Measurements from ENCODE around the gene SMYD1.

The SMYD1 gene

DNA sequence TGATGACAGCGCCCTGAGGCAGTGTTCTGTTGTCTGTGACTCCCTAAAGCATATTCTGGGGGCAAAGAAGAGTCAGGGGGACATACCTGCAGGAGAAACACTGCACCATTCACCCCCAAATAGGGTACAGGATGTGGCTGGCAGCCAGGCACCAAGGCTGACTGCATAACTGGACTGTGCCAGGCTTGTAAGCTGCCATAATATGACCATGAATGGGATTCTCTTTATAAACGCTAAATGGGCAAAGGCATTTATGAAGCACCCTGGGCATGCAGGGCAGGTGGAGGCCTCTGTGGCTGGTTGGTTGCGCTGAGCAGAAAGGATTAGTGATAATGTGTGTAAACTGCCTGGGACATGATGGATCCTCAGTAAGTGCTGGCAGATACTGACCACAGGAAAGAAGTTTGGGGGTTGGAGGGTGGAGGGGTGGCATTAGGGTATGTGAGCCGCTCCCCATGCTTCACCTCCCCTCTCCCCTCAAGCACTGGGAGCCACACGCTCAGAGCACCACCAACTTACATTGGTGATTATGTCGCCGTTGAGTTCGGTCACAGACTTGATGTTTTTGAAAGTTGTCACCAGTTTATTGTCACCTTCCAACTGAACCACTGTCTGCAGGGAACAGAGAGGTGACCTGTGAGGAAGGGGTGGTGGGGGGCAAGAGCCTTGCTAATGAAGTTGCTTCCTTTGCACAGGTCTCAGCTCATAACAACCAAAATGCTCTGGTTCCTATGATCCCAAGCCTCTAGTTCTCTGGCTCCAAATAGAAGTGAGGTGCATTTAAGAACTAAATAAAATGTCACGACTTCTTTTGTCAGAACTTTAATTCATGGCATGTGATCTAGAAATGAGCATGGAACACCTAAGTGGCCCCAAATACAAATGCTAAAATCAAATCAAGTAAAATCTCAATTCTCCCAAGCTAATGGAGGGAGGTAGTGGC is 56.6 kb downstream of the SMYD1 start:
- no peak for DNase-seq

DNA sequence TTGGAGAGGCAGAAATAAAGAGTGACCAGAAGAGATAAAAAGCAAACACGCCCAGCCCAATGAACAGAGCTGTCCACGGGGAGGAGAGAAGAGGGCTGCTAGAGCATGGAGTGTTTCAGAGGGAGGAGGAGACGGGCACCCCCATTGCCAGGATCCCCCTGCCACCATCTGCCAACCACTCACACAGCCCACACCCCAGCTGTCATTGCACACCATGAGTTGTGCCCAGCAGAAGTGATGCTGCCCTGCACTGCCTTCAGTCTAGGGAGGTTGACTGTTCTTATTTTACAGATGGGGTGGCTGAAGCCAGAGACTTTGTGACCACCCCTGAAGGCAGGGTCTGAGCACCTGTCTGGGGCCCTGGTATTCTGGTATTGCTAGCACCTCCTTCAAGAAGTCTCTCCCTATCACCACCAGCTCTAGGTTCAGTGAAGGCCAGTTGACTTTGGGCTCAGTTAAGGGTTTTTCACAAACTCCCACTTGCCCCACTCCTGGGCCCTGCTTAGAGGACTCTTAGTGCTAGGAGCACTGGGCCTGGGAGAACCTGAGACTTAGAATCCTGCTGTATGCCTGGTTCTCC is 57.8 kb downstream of the SMYD1 start:
- DNase-seq = no peak

DNA sequence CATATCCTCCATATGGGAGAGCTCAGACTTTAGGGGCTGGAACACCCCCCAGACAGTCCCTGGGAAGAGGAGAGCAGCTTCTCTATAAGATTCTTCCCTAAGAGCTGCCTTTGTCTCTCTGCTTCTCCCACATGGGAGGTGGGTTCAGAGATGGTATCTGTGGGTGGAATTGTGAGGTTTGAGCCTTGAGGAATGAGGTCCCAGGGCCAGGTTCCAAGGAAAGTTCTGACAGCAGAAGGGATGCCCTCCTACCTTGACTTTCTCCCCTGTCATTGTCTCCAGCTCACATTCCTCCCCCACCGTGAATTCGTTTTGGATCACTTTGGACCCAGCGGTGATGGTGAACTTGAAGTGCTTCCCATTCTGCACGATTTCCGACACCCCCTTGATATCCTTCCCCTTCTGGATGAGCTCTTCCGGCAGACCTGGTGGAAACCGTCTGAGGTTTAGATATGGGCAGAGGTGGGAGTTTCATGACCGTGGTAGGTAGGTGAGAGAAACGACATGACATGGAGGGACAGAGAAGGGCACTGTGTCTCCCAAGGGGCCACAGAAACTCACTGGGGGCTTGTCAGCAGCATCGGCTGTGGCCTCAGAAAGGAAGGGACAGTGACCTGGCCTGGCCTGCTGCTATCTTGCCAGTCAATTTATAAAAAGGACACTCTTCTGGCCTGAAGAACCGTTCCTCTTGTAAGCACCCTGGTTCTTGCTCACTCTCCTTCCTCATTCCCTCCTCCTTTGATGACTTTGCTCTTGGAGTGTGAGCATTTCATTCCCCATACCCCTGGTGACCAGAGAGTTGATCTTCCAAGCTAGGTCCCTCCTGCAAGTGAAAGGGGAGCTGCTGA is 58.5 kb downstream of the SMYD1 start:
- no peak for DNase-seq

DNA sequence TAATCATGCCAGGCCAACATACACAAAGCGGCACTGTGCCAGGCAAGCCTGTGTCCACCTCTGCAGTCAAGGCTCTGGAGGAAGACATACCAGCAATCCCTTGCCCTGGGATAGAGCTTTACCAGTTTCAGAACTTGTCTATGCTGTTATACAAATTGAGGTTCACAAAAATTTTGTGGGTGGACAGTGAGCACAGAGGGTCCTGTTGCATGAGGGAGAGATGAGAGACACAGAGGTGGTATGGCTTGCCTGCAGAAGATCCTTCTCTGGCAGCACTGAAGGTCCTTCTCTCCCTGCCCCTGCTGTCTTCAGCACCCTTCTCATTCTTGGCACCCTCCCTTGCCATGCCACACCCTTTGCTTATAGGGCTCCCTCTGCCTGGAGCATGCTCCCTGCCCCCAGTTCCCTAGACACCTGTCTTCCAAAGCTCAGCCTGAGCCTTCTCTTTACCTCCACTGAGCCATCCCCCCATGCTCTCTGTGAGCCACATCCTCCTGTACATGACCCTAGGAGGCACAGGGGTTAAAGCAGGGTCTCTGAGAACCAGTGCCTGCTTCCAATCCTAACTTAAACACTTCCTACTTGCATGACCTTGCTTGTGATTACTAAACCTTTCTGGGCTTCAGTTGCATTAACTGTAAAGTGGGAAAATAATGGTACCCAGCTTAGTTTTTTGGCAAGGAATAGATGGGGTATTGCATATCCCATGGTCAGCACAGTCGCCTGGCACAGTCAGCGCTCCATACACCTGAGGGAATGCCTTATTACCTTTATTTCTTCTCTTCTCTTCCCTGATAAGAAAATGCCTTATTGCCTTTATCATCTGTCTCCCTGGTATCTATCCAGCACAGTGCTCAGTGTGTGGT is 59.4 kb downstream of the SMYD1 start:
- no peak for DNase-seq

- no peak for DNase-seq
Observed at GRCh38 chr2:88127638-88127887, 59.9 kb downstream of the SMYD1 start.

GRCh38 chr2:88127888-88128653 is 60.4 kb downstream of the SMYD1 start, which contains the start of gene FABP1:
Gene FABP1, minus strand, starts transcription at chr2:88128062. Its CDS starts 45 bp downstream, at chr2:88128017.
- DNase-seq = no peak

DNA sequence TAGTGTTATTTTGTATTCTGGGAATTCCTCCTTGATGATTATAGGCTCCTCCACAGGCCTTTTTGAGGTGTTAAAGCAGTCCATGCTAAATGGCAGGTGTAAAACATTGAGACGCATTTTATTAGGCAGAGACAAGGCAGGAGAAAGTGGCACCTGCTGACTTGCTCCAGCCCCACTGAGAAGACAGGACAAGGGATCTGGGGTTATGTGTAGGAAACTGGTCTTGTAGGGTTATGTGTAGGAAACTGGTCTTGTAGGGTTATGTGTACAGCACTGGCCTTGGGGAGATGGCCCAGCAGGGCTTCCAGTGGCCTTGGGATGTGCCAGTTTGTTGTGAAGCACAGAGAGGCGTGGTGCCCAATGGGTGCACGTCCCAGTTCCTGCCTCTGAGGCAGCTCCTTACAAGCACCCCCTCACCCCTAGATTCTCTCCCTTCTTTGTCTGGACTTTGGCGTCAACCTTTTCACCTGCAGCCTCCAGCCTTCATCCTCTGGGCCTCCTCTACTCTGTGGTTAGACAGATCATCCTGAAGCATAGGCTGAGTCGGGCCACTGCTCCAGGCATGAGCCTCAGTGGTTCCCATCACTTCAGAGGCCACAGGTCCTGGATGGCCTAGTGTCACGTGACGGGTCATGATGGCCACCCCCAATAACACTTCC is 61.2 kb downstream of the SMYD1 start:
- DNase-seq = no peak

DNA sequence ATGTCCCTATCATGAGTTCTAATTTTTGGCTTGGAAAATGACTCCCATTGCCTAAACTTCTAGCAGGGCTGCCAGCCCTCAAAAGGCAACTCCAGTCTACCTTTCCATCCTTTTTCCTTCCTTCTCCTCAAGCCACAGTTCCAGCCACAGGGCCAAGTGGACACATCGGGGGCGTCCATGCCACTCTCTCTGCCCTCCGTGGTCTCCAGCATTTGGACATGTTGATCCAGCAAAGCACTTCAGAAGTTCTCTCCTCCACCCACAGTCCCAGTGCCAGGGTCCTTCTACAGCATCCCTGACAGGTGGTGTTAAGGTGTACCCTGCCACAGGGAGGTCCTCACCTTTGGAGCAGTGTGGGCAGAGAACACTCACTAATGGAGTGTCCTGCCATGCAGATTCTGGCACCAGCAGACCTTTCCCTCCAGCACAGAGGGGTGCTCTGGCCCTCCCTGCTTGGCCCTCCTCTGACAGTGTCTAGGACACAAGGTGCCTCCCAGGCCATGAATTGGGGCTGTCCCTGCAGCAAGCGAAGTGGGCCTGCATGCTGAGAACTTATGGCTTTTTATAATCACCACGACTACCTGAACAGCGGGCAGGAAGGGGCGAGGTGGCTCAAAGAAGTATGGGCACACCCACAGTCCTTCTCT is 61.8 kb downstream of the SMYD1 start:
- DNase-seq = no peak

GRCh38 chr2:88131201-88131998 is 63.8 kb downstream of the SMYD1 start:
- no peak for DNase-seq

- DNase-seq = no peak
Observed at GRCh38 chr2:88131999-88132368, 64.4 kb downstream of the SMYD1 start.

- no peak for DNase-seq
Observed at GRCh38 chr2:88133875-88134274, 66.2 kb downstream of the SMYD1 start.

DNA sequence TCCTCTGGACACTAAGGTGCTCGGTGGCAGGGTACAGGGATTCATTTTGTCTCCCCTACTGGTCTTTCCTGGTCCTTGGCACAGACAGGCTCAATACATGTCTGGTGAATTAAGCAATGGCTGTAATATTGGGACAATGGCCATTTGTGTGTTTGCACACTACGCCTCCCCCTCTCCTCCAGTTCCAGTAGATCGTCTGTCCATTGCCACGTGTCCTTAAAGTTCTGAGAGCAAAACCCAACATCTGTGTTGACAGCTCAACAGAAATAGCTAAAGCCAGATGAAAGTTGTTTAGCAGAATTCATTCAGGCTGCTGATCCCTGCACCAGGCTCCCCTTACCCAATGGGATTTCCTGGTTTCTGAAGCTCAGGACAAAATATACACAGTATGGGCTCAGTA is 69.2 kb downstream of the SMYD1 start:
- no peak for DNase-seq

DNA sequence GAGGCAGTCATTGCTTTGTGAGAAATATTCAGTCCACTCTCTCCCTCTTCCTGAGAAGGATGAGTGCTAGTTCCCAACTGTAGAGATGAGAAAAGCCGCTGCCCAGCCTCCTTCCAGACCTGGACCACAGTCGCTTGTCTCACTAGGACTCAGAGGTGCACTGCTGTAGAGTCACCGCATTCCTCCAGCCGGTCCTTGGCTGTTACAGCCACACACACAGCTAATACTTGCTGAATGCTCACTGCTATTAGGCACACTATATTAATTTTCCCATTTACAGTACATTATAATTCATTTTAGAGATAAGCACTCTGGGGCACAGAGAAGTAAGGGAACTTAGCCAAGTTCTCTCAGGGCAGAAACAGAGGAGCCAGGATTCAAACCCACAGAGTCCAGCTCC is 70.2 kb downstream of the SMYD1 start:
- DNase-seq = no peak

DNA sequence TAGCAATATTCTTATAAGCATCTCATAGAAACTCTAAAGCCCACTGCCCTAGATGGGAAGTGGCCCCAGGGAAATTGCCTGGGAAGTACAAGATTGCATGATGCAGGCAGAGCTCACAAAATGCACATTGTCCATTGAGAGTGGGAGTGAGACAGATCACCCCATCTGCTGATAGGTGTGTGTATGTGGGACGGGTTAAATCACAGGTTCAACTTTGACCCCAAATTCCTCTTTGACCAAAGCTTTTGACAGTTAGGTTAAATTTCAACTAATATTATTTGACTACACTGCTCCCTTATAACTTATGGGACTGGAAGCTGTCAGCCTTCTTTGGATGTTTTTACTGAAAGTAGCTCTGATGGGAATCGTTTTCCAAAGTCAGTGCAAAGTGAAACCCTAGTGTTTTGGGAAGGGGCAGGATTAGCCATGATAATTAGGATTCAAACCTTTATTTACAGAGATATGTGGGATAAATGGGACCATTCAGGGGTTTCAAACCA is 71.6 kb downstream of the SMYD1 start:
- no peak for DNase-seq

DNA sequence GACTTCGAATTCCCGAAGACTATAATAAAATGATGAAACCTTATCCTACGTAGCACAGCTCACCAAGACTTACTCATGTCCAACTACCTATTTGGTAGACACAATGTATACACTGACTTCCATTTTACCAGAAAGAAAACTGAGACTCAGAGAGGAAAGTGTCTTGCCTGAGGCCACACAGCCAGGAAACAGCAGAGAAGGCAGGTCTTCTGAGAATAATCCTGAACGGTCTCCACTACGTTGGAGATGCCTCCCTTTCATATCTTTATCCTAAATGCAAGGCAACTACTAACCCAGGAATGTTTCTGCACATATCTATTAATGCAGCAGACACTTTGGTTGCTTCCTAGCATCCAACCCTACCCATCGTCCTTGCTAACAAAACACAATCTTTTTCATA is 72.2 kb downstream of the SMYD1 start:
- DNase-seq = no peak

GRCh38 chr2:88141952-88142351 is 74.3 kb downstream of the SMYD1 start:
- DNase-seq = no peak

GRCh38 chr2:88144271-88144670 is 76.6 kb downstream of the SMYD1 start:
- no peak for DNase-seq

DNA sequence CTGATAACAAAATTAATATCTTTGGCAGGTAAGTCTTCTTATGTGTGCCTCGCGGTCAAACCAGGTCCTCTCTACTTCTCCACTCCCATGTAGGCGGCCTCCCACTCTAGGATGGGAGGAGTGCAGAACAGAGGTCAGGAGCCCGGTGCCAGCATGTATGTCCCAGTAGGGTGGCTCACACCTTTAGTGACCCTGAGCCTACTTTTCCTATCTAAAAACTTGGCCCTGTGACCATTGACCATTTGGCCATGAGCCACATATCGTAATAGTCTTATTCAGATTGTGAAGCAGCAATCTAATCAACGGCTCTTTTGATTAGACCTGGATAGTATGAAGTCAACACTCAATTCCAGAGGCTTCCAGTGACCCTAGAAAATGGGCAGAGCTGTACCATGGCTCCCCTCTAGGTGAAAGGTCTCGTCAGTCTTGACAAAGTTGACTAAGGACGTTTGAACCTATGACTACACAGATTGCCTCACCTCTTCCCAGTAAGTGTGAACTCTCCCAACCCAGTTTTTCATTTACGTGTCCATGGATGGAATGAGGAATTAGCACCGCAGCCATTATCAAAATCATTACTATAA is 77.4 kb downstream of the SMYD1 start:
- no peak for DNase-seq

- DNase-seq = no peak
Observed at GRCh38 chr2:88146590-88146989, 79.0 kb downstream of the SMYD1 start.

All from MV-4-11 (cell line).